Osteocyte (in vitro differentiated cells): ENCODE results near the gene PMIS2. TPM values are rescaled to one million over a fixed set of nuclear protein-coding genes. Genes with fewer than 3 reads are reported as not detected.

ENCODE experiments used
- total RNA-seq: library from RNA; stranded (reverse); gene quantifications from 2 replicates; pipeline ENCODE4 v1.2.1, GENCODE V29; 2021

Gene PMIS2
- total RNA-seq, 1 donor from 2014 or later: not detected

Other genes with a start within 250 kb of the PMIS2 start
- not detected in 2 replicates for gene FFAR1, start 238.3 kb upstream of the PMIS2 start, total RNA-seq
- gene FFAR3, start 227.7 kb upstream of the PMIS2 start, total RNA-seq: not detected in 2 replicates
- gene GPR42, start 215.1 kb upstream of the PMIS2 start, total RNA-seq: not detected in 2 replicates
- not detected in 2 replicates for gene FFAR2, start 137.9 kb upstream of the PMIS2 start, total RNA-seq
- gene KRTDAP, start 95.7 kb upstream of the PMIS2 start, total RNA-seq: not detected in 2 replicates
- not detected in 2 replicates for gene DMKN, start 72.5 kb upstream of the PMIS2 start, total RNA-seq
- not detected in 2 replicates for gene SBSN, start 57.9 kb upstream of the PMIS2 start, total RNA-seq
- gene GAPDHS, start 52.7 kb upstream of the PMIS2 start, total RNA-seq: not detected in 2 replicates
- gene TMEM147, start 40.5 kb upstream of the PMIS2 start, total RNA-seq: 110 and 111 TPM in 2 replicates
- gene ATP4A, start 22.5 kb upstream of the PMIS2 start, total RNA-seq: not detected in 2 replicates
- 15.0 and 16.6 TPM in 2 replicates for gene HAUS5, start 26.6 kb downstream of the PMIS2 start, total RNA-seq
- gene RBM42, start 42.9 kb downstream of the PMIS2 start, total RNA-seq: 88.9 and 95.3 TPM in 2 replicates
- 1.2 and 1.3 TPM in 2 replicates for gene ETV2, start 55.6 kb downstream of the PMIS2 start, total RNA-seq
- 317 and 370 TPM in 2 replicates for gene COX6B1, start 62.1 kb downstream of the PMIS2 start, total RNA-seq
- not detected in 2 replicates for gene UPK1A, start 80.3 kb downstream of the PMIS2 start, total RNA-seq
- not detected in 2 replicates for gene ZBTB32, start 118.4 kb downstream of the PMIS2 start, total RNA-seq
- 45.1 and 45.3 TPM in 2 replicates for gene KMT2B, start 131.8 kb downstream of the PMIS2 start, total RNA-seq
- gene IGFLR1, start 156.3 kb downstream of the PMIS2 start, total RNA-seq: 2.3 and 3.1 TPM in 2 replicates
- gene U2AF1L4, start 159.2 kb downstream of the PMIS2 start, total RNA-seq: 35.9 and 44.9 TPM in 2 replicates
- 71.4 and 72.6 TPM in 2 replicates for gene PSENEN, start 159.5 kb downstream of the PMIS2 start, total RNA-seq
- gene LIN37, start 162.4 kb downstream of the PMIS2 start, total RNA-seq: 14.1 and 15.7 TPM in 2 replicates
- gene HSPB6, start 170.9 kb downstream of the PMIS2 start, total RNA-seq: 0.37 and 0.64 TPM in 2 replicates
- gene PROSER3, start 172.0 kb downstream of the PMIS2 start, total RNA-seq: 19.8 and 20.9 TPM in 2 replicates
- 10.1 and 15.2 TPM in 2 replicates for gene ARHGAP33, start 189.4 kb downstream of the PMIS2 start, total RNA-seq
- not detected in 2 replicates for gene PRODH2, start 226.7 kb downstream of the PMIS2 start, total RNA-seq